Ovary (tissue), 3 donors: Measurements from ENCODE around the gene CDC42EP2.

Experiments
- CTCF ChIP-seq, 3 donors: fragments of 450-650 bp in 2 of 3; fragments of 200-600 bp in 1 of 3; IDR thresholded peaks; one replicate each; pipeline versions ENCODE4 v1.5.1 to v1.8.0; 2016 to 2022; ENCODE audit warnings: antibody characterized with exemption in 3 of 3, mild to moderate bottlenecking in 1 of 3
- POLR2A ChIP-seq: fragments of 450-650 bp; IDR thresholded peaks from one replicate; pipeline ENCODE4 v1.6.1; 2017; ENCODE audit warnings: antibody characterized with exemption, mild to moderate bottlenecking, moderate library complexity
- donor health status: DM: no; HTN: no; CAD: no.

- TF ChIP-seq CTCF (IDR thresholded peaks at IDR 0.05) (no peak), POLR2A (no peak)
Observed at GRCh38 chr11:65280646-65281045, 34.0 kb upstream of the CDC42EP2 start.
